ENCODE data around the gene NDUFC2.

DNA sequence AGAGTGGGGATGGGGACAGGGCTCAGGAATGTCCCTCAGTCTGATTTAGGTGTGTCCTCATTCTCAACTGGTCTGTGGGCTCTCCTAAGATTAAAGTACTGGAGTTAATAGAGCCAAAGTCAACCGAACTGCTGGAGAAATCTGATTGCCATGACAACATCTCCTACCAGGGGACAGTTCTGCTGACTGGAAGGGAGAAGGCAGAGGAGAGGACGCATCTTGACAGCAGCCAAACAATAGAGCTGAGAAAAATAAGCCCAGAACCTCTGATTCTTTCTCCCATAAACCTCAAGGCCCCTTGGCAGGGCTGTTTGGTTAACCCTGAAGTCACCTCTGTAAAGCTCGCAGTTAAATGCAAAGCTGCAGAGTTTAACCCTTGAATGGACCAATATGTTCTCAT is 59.4 kb downstream of the NDUFC2 start:
- TF ChIP-seq, protein P1, sequence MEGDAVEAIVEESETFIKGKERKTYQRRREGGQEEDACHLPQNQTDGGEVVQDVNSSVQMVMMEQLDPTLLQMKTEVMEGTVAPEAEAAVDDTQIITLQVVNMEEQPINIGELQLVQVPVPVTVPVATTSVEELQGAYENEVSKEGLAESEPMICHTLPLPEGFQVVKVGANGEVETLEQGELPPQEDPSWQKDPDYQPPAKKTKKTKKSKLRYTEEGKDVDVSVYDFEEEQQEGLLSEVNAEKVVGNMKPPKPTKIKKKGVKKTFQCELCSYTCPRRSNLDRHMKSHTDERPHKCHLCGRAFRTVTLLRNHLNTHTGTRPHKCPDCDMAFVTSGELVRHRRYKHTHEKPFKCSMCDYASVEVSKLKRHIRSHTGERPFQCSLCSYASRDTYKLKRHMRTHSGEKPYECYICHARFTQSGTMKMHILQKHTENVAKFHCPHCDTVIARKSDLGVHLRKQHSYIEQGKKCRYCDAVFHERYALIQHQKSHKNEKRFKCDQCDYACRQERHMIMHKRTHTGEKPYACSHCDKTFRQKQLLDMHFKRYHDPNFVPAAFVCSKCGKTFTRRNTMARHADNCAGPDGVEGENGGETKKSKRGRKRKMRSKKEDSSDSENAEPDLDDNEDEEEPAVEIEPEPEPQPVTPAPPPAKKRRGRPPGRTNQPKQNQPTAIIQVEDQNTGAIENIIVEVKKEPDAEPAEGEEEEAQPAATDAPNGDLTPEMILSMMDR (conservative IDR thresholded peaks at IDR 0.05) = no peak
- no peak for TF ChIP-seq ZFX (IDR thresholded peaks at IDR 0.05)
